LNCAP (cell line): Measurements from ENCODE around the gene CAMSAP1.

Experiments
- CTCF ChIP-seq: fragments of 450-650 bp; IDR thresholded peaks from 2 replicates; pipeline ENCODE4 v1.5.1; 2017; ENCODE audit warnings: mild to moderate bottlenecking

CAMSAP1 gene

GRCh38 chr9:135762921-135763320, 144.4 kb downstream of the CAMSAP1 start:
- TF ChIP-seq CTCF, result no peak

- TF ChIP-seq CTCF, result no peak
Measured at GRCh38 chr9:135761845-135762168, 145.5 kb downstream of the CAMSAP1 start.

GRCh38 chr9:135761150-135761844, 146.0 kb downstream of the CAMSAP1 start:
- no peak for TF ChIP-seq CTCF

- TF ChIP-seq CTCF, result no peak
Measured at GRCh38 chr9:135760465-135760864, 146.9 kb downstream of the CAMSAP1 start.

- no peak for TF ChIP-seq CTCF
Measured at GRCh38 chr9:135759676-135760300, 147.6 kb downstream of the CAMSAP1 start.

- no peak for TF ChIP-seq CTCF
Measured at GRCh38 chr9:135758870-135759269, 148.5 kb downstream of the CAMSAP1 start.
